IPS DF 6.9 (cell line): ENCODE measurements around the gene PPP1R18.
"Not testable (repeated sequence)": the region's sequence is repeated elsewhere in the genome, so short reads cannot be mapped to it uniquely, and the experiment has no call there.

Experiments
- DNase-seq: peaks from one replicate; pipeline ENCODE4 v3.0.0-alpha.2; 2013; ENCODE audit warnings: low read depth, low spot score
- H3K27ac ChIP-seq: one replicate; pipeline ENCODE4 v1.5.1; 2013; ENCODE audit warnings: low read length, control low read depth
- H3K27me3 ChIP-seq: 2 replicates; pipeline ENCODE4 v1.6.1; 2013; ENCODE audit warnings: mild to moderate bottlenecking, low read length; ENCODE audit not compliant: control insufficient read depth, insufficient read depth
- H3K36me3 ChIP-seq: 2 replicates; pipeline ENCODE4 v1.6.1; 2013; ENCODE audit warnings: low read length; ENCODE audit not compliant: control insufficient read depth, insufficient read depth
- H3K4me1 ChIP-seq: 2 replicates; pipeline ENCODE4 v1.6.1; 2013; ENCODE audit warnings: low read length; ENCODE audit not compliant: control insufficient read depth, insufficient read depth
- H3K4me3 ChIP-seq: 2 replicates; pipeline ENCODE4 v1.5.1; 2013; ENCODE audit warnings: mild to moderate bottlenecking, low read length
- H3K9me3 ChIP-seq: 2 replicates; pipeline ENCODE4 v1.6.1; 2013; ENCODE audit warnings: low read length, inconsistent platforms; ENCODE audit not compliant: control insufficient read depth, insufficient read depth
- WGBS: extraction: QIAGEN DNeasy Blood & Tissue Kit; methylation state at CpG from one replicate; pipeline ENCODE4 v1.1.7; 2013; ENCODE audit warnings: mixed read lengths, missing lambda C conversion rate; ENCODE audit not compliant: insufficient read length, insufficient coverage; 5-methylcytosine and 5-hydroxymethylcytosine counted together

The PPP1R18 gene

GRCh38 chr6:30724906-30725667 lies 38.6 kb upstream of the PPP1R18 start:
- Histone ChIP-seq H3K36me3 (peaks cover 32% of the 10 kb centered on the region), H3K9me3 (no peaks in the 10 kb centered on the region), H3K27ac (no peak overlapping the region), H3K27me3 (no peaks in the 10 kb centered on the region), H3K4me1 (0 out of 2 replicates have a peak, but pooled peaks cover 2% of the 10 kb centered on the region), H3K4me3 (no peak overlapping the region)
- no CpG with 5 or more reads among the region's 6 CpGs for WGBS
- DNase-seq, result no peak

- H3K27me3 ChIP-seq, H3K4me1 ChIP-seq, H3K9me3 ChIP-seq, H3K27ac ChIP-seq, DNase-seq, H3K4me3 ChIP-seq: not testable (repeated sequence)
- H3K36me3 ChIP-seq, result peaks cover 32% of the 10 kb centered on the region
- WGBS, result no CpG with 5 or more reads among the region's 29 CpGs
Observed at GRCh38 chr6:30723843-30724741, 37.6 kb upstream of the PPP1R18 start.

- no CpG with 5 or more reads among the region's 16 CpGs for WGBS
- not testable (repeated sequence) for H3K27ac ChIP-seq, H3K9me3 ChIP-seq, H3K27me3 ChIP-seq, H3K4me3 ChIP-seq, H3K4me1 ChIP-seq, DNase-seq
- peaks cover 32% of the 10 kb centered on the region for H3K36me3 ChIP-seq
Observed at GRCh38 chr6:30723159-30723842, 36.9 kb upstream of the PPP1R18 start.

- no CpG with 5 or more reads among the region's 27 CpGs for WGBS
- 0 out of 2 replicates have a peak, but pooled peaks cover 2% of the 10 kb centered on the region for H3K4me1 ChIP-seq
- H3K4me3 ChIP-seq, result peak overlapping the region; percentile 84; the same call in 1 of the 2 replicates
- H3K27ac ChIP-seq, result no peak overlapping the region
- no peak for DNase-seq
- H3K27me3 ChIP-seq, result no peaks in the 10 kb centered on the region
- peaks cover 32% of the 10 kb centered on the region for H3K36me3 ChIP-seq
- no peaks in the 10 kb centered on the region for H3K9me3 ChIP-seq
Observed at GRCh38 chr6:30722280-30723112, 36.1 kb upstream of the PPP1R18 start.

GRCh38 chr6:30722025-30722279 lies 35.5 kb upstream of the PPP1R18 start:
- Histone ChIP-seq H3K36me3 (peaks cover 32% of the 10 kb centered on the region), H3K4me3 (peak overlapping the region; percentile 84; the same call in 1 of the 2 replicates)
- H3K27ac ChIP-seq, H3K4me1 ChIP-seq, DNase-seq, H3K9me3 ChIP-seq, H3K27me3 ChIP-seq: not testable (repeated sequence)
- no CpG with 5 or more reads among the region's 10 CpGs for WGBS

- no CpG with 5 or more reads among the region's 71 CpGs for WGBS
- Histone ChIP-seq H3K4me1 (0 out of 2 replicates have a peak, but pooled peaks cover 2% of the 10 kb centered on the region), H3K36me3 (peaks cover 32% of the 10 kb centered on the region), H3K27ac (no peak overlapping the region), H3K27me3 (no peaks in the 10 kb centered on the region), H3K9me3 (no peaks in the 10 kb centered on the region), H3K4me3 (peak overlapping the region; percentile 84)
- DNase-seq, result no peak
Observed at GRCh38 chr6:30721198-30722024, 35.0 kb upstream of the PPP1R18 start.

GRCh38 chr6:30720738-30721197 lies 34.3 kb upstream of the PPP1R18 start:
- Histone ChIP-seq H3K4me1 (0 out of 2 replicates have a peak, but pooled peaks cover 2% of the 10 kb centered on the region), H3K4me3 (peak overlapping the region; percentile 84), H3K27ac (no peak overlapping the region), H3K27me3 (no peaks in the 10 kb centered on the region), H3K9me3 (no peaks in the 10 kb centered on the region), H3K36me3 (peaks cover 32% of the 10 kb centered on the region)
- WGBS, result no CpG with 5 or more reads among the region's 29 CpGs
- DNase-seq, result no peak

GRCh38 chr6:30719791-30720737 lies 33.6 kb upstream of the PPP1R18 start, which contains the start of gene TUBB:
TUBB (plus strand) TSS chr6:30720352; CDS start chr6:30720507, 155 bp downstream.
- peaks cover 32% of the 10 kb centered on the region for H3K36me3 ChIP-seq
- H3K27ac ChIP-seq, result no peak within 1 kb of the TSS
- peak; percentile 95 for DNase-seq
- H3K27me3 ChIP-seq, result no peaks in the 10 kb centered on the region
- H3K9me3 ChIP-seq, result no peaks in the 10 kb centered on the region
- H3K4me1 ChIP-seq, result 0 out of 2 replicates have a peak, but pooled peaks cover 2% of the 10 kb centered on the region
- no CpG with 5 or more reads among the region's 38 CpGs for WGBS
- peak within 1 kb of the TSS; percentile 84 for H3K4me3 ChIP-seq
